ENCODE results near the gene CCDC120. TPM values are rescaled to one million over a fixed set of nuclear protein-coding genes. Genes with fewer than 3 reads are reported as not detected.

Gene CCDC120
- total and polyA plus RNA-seq, 9 of the 15 experiments (the other 6 are each of a cell fraction or from before 2014, with no cell fraction given) = 0.13 to 3.6 (median 0.54) TPM

- CTCF ChIA-PET (ENCODE audit: low intra/inter-chr PET ratio) = no interaction called here
- TF ChIP-seq FOXO4 (CRISPR knock-in tag; IDR thresholded peaks at IDR 0.05) (no peak), CBFA2T2 (conservative IDR thresholded peaks at IDR 0.05) (no peak)
- no peak for FAIRE-seq
These were observed 3.1 kb downstream of the CCDC120 start for GRCh38 chrX:49061916-49062315.

GRCh38 chrX:49063715-49064114 is 4.9 kb downstream of the CCDC120 start:
- no peak overlapping the region for H3K4me2 ChIP-seq (ENCODE audit: insufficient read depth, low read length)
- WGBS (ENCODE audit: insufficient coverage, low coverage, missing lambda C conversion rate) = 76% methylated on average over 4 of the region's 9 CpGs
- no peak overlapping the region for H2AFZ ChIP-seq (ENCODE audit: low read depth, low read length)
- POLR2A ChIA-PET = interaction anchor here (1.0 kb wide), 1 partner anchor 16 kb away, joined by 3 read pairs; no protein-coding TSS in a partner anchor
- ATAC-seq = no peak
- H3K9me1 ChIP-seq (ENCODE audit: control insufficient read depth, insufficient read depth, low read length) = no peaks in the 10 kb centered on the region
- intact Hi-C loops (cut with micrococcal nuclease) (no loop called here), in situ Hi-C loops (cut with MboI) (no loop called here)
- H3K27me3 ChIP-seq (ENCODE audit: control insufficient read depth in 2 of 2, insufficient read depth in 2 of 2, low read length in 2 of 2) = no peaks in the 10 kb centered on the region
- H4K20me1 ChIP-seq (replicated peaks; ENCODE audit: control insufficient read depth, insufficient read depth, low read length) = no peaks in the 10 kb centered on the region
- no peak overlapping the region for H3K4me3 ChIP-seq
- BruUV-seq (replicated peaks) = no TSS peak
- no peaks in the 10 kb centered on the region for H3K36me3 ChIP-seq (ENCODE audit: control insufficient read depth, insufficient read depth, low read length)
- H3K4me1 ChIP-seq (replicated peaks in 1 of 2; ENCODE audit: control insufficient read depth in 2 of 2, insufficient read depth in 2 of 2, low read length in 2 of 2) = peaks cover 0 to 31% of the 10 kb centered on the region in 2 experiments; a peak in 4 of 5 replicates
- H3K9me3 ChIP-seq (replicated peaks; ENCODE audit: control insufficient read depth, insufficient read depth, low read depth, low read length) = no peaks in the 10 kb centered on the region
- no peak for DNase-seq (ENCODE audit: extremely low read depth in 1 of 4, low spot score in 3 of 4)
- no peak overlapping the region for H3K9ac ChIP-seq (ENCODE audit: insufficient read depth in 1 of 2, low read depth in 2 of 2, low read length in 2 of 2)
- no peaks in the 10 kb centered on the region for H3K79me2 ChIP-seq (ENCODE audit: control insufficient read depth, insufficient read depth, low read length)
- CTCF ChIA-PET (ENCODE audit: low intra/inter-chr PET ratio) = interaction anchor here (0.7 kb wide), 1 partner anchor 96 kb away, joined by 3 read pairs; no protein-coding TSS in a partner anchor
- FAIRE-seq = no peak
- no peak overlapping the region for H3K27ac ChIP-seq (ENCODE audit: extremely low read depth, low read depth, low read length)
- TF ChIP-seq ZNF830 (CRISPR knock-in tag; IDR thresholded peaks at IDR 0.05) = no peak
- TF ChIP-seq SFPQ (IDR thresholded peaks at IDR 0.05; ENCODE audit: low read depth, low read length) = no peak
- TF ChIP-seq ZNF561 (CRISPR knock-in tag; conservative IDR thresholded peaks at IDR 0.05) = no peak
- no peak for TF ChIP-seq PHF21A (IDR thresholded peaks at IDR 0.05; ENCODE audit: borderline replicate concordance, low read depth)
- TF ChIP-seq MEF2D (tag; conservative IDR thresholded peaks at IDR 0.05; ENCODE audit: low read depth) = no peak
- TF ChIP-seq E2F3 (CRISPR knock-in tag; IDR thresholded peaks at IDR 0.05) = no peak
- TF ChIP-seq ZNF239 (CRISPR knock-in tag; IDR thresholded peaks at IDR 0.05) = no peak
- TF ChIP-seq KDM1A (IDR thresholded peaks at IDR 0.05) = no peak
- no peak for TF ChIP-seq SMARCE1 (IDR thresholded peaks at IDR 0.05)
- TF ChIP-seq ZFX (CRISPR knock-in tag; IDR thresholded peaks at IDR 0.05) = no peak
- no peak for TF ChIP-seq XRCC3 (IDR thresholded peaks at IDR 0.05)
- TF ChIP-seq NELFE (IDR thresholded peaks at IDR 0.05; ENCODE audit: insufficient read depth, insufficient read length) = no peak
- no peak for TF ChIP-seq NBN (IDR thresholded peaks at IDR 0.05; ENCODE audit: low read depth)
- TF ChIP-seq L3MBTL2 (IDR thresholded peaks at IDR 0.05) = no peak

More at GRCh38 chrX:49061916-49062315, 3.1 kb downstream of the CCDC120 start:
- H2AFZ ChIP-seq (ENCODE audit: low read depth, low read length) = no peak overlapping the region
- no peaks in the 10 kb centered on the region for H3K9me1 ChIP-seq (ENCODE audit: control insufficient read depth, insufficient read depth, low read length)
- H3K4me2 ChIP-seq (ENCODE audit: insufficient read depth, low read length) = no peak overlapping the region
- no peak for ATAC-seq
- peaks cover 0 to 17% of the 10 kb centered on the region in 2 experiments; a peak in 3 of 5 replicates for H3K4me1 ChIP-seq (replicated peaks in 1 of 2; ENCODE audit: control insufficient read depth in 2 of 2, insufficient read depth in 2 of 2, low read length in 2 of 2)
- intact Hi-C loops (cut with micrococcal nuclease) = no loop called here
- no peaks in the 10 kb centered on the region for H3K79me2 ChIP-seq (ENCODE audit: control insufficient read depth, insufficient read depth, low read length)
- in situ Hi-C loops (cut with MboI) = no loop called here
- POLR2A ChIA-PET = interaction anchor here (0.6 kb wide), 1 partner anchor 49 kb away, joined by 4 read pairs; no protein-coding TSS in a partner anchor
- no peaks in the 10 kb centered on the region for H3K9me3 ChIP-seq (replicated peaks; ENCODE audit: control insufficient read depth, insufficient read depth, low read depth, low read length)
- no peak overlapping the region for H3K9ac ChIP-seq (ENCODE audit: insufficient read depth in 1 of 2, low read depth in 2 of 2, low read length in 2 of 2)
- WGBS (ENCODE audit: insufficient coverage, low coverage, missing lambda C conversion rate) = 49% methylated on average over 8 of the region's 10 CpGs
- no peak for DNase-seq (ENCODE audit: extremely low read depth in 1 of 4, low spot score in 3 of 4)
- H4K20me1 ChIP-seq (replicated peaks; ENCODE audit: control insufficient read depth, insufficient read depth, low read length) = no peaks in the 10 kb centered on the region
- H3K27me3 ChIP-seq (ENCODE audit: control insufficient read depth in 2 of 2, insufficient read depth in 2 of 2, low read length in 2 of 2) = no peaks in the 10 kb centered on the region
- no TSS peak for BruUV-seq (replicated peaks)
- no peaks in the 10 kb centered on the region for H3K36me3 ChIP-seq (ENCODE audit: control insufficient read depth, insufficient read depth, low read length)
- H3K27ac ChIP-seq (ENCODE audit: extremely low read depth, low read depth, low read length) = no peak overlapping the region
- H3K4me3 ChIP-seq = no peak overlapping the region
